C4-2B (cell line): ENCODE results near the gene FHAD1.

Source experiments
- ZFX ChIP-seq: fragments of 450-650 bp; IDR thresholded peaks from 2 replicates; pipeline ENCODE4 v1.6.1; 2017
- TF ChIP-seq, protein P1 (sequence below): fragments of 450-650 bp; conservative IDR thresholded peaks from 2 replicates; pipeline ENCODE4 v1.5.1; 2017; ENCODE audit warnings: mild to moderate bottlenecking

- TF ChIP-seq, protein P1, sequence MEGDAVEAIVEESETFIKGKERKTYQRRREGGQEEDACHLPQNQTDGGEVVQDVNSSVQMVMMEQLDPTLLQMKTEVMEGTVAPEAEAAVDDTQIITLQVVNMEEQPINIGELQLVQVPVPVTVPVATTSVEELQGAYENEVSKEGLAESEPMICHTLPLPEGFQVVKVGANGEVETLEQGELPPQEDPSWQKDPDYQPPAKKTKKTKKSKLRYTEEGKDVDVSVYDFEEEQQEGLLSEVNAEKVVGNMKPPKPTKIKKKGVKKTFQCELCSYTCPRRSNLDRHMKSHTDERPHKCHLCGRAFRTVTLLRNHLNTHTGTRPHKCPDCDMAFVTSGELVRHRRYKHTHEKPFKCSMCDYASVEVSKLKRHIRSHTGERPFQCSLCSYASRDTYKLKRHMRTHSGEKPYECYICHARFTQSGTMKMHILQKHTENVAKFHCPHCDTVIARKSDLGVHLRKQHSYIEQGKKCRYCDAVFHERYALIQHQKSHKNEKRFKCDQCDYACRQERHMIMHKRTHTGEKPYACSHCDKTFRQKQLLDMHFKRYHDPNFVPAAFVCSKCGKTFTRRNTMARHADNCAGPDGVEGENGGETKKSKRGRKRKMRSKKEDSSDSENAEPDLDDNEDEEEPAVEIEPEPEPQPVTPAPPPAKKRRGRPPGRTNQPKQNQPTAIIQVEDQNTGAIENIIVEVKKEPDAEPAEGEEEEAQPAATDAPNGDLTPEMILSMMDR = no peak
- TF ChIP-seq ZFX = no peak
Observed at GRCh38 chr1:15370781-15371520, 123.9 kb downstream of the FHAD1 start.
